Right atrium auricular region (tissue), 2 donors: ENCODE results near the gene DECR2. TPM values are rescaled to one million over a fixed set of nuclear protein-coding genes. Genes with fewer than 3 reads are reported as not detected.
A peak's percentile ranks its signal among the peaks of the same experiment; 100 is the strongest.
"Not testable (repeated sequence)": the region's sequence is repeated elsewhere in the genome, so short reads cannot be mapped to it uniquely, and the experiment has no call there.

Source experiments
- DNase-seq: peaks from one replicate; pipeline ENCODE4 v3.0.0-alpha.2; 2019; ENCODE audit warnings: low spot score
- H3K27ac ChIP-seq, 2 donors: fragments of 200-600 bp; sonication (generic); 1 replicate in 1 of 2; 2 replicates in 1 of 2; pipeline ENCODE4 v1.5.1; 2016 to 2019
- H3K27me3 ChIP-seq, 2 donors: fragments of 200-600 bp; sonication (generic); one replicate each; pipeline versions ENCODE4 v1.5.1 to v1.6.0; 2017 to 2019
- H3K36me3 ChIP-seq: fragments of 200-600 bp; sonication (generic); one replicate; pipeline ENCODE4 v1.5.1; 2016
- H3K4me1 ChIP-seq, 2 donors: fragments of 200-600 bp; sonication (generic); one replicate each; pipeline versions ENCODE4 v1.5.1 to v1.6.0; 2017 to 2019
- H3K4me3 ChIP-seq, 2 donors: fragments of 200-600 bp; sonication (generic); 1 replicate in 1 of 2; 2 replicates in 1 of 2; pipeline ENCODE4 v1.5.1; 2017 to 2019; ENCODE audit warnings: mild to moderate bottlenecking in 1 of 2, moderate library complexity in 1 of 2
- H3K9me3 ChIP-seq, 2 donors: fragments of 200-600 bp; sonication (generic); one replicate each; pipeline ENCODE4 v1.5.1; 2019
- CTCF ChIP-seq, 2 donors: fragments of 200-600 bp; sonication (generic); IDR thresholded peaks; one replicate each; pipeline ENCODE4 v1.5.1; 2019; ENCODE audit warnings: antibody characterized with exemption in 2 of 2
- total RNA-seq, 2 donors: library from RNA; depleted of rRNA; stranded (reverse); fragments of >200 nt; gene quantifications; one replicate each; pipeline ENCODE4 v1.1.0, GENCODE V29; 2016

Gene DECR2
- total RNA-seq, 2 donors from 2014 or later = 10.6 to 18.7 TPM

- no peak overlapping the region for H3K27ac ChIP-seq
- peaks cover 5% of the 10 kb centered on the region for H3K36me3 ChIP-seq
- no peaks in the 10 kb centered on the region for H3K9me3 ChIP-seq
- no peaks in the 10 kb centered on the region for H3K27me3 ChIP-seq
- DNase-seq = no peak
- no peak overlapping the region for H3K4me3 ChIP-seq
- H3K4me1 ChIP-seq = no peaks in the 10 kb centered on the region
- TF ChIP-seq CTCF (IDR thresholded peaks at IDR 0.05) = no peak
These were observed 10.0 kb downstream of the DECR2 start for GRCh38 chr16:411576-412265.

- DNase-seq = no peak
- Histone ChIP-seq H3K4me3 (no peak overlapping the region), H3K27ac (no peak overlapping the region), H3K4me1 (no peaks in the 10 kb centered on the region), H3K9me3 (no peaks in the 10 kb centered on the region), H3K36me3 (peaks cover 5% of the 10 kb centered on the region), H3K27me3 (no peaks in the 10 kb centered on the region)
- no peak for TF ChIP-seq CTCF (IDR thresholded peaks at IDR 0.05)
These were observed 12.9 kb downstream of the DECR2 start for GRCh38 chr16:414395-415169.

GRCh38 chr16:415170-415498, 13.4 kb downstream of the DECR2 start:
- H3K27me3 ChIP-seq, H3K4me1 ChIP-seq, H3K9me3 ChIP-seq, H3K27ac ChIP-seq, H3K36me3 ChIP-seq, H3K4me3 ChIP-seq, DNase-seq: not testable (repeated sequence)

GRCh38 chr16:422179-422578, 20.5 kb downstream of the DECR2 start:
- DNase-seq, H3K27ac ChIP-seq, H3K36me3 ChIP-seq, H3K27me3 ChIP-seq, H3K4me3 ChIP-seq, H3K9me3 ChIP-seq: not testable (repeated sequence)
- H3K4me1 ChIP-seq = peaks cover 0 to 29% of the 10 kb centered on the region in 2 donors

- Histone ChIP-seq H3K27ac (peak overlapping the region; percentile 95 to 96), H3K4me3 (peak overlapping the region; percentile 71 to 73), H3K9me3 (no peaks in the 10 kb centered on the region), H3K4me1 (peaks cover 0 to 39% of the 10 kb centered on the region in 2 donors), H3K36me3 (no peaks in the 10 kb centered on the region), H3K27me3 (no peaks in the 10 kb centered on the region)
- TF ChIP-seq CTCF (IDR thresholded peaks at IDR 0.05) = no peak
- peak; percentile 90 for DNase-seq
These were observed 22.4 kb downstream of the DECR2 start for GRCh38 chr16:424033-424622.

- TF ChIP-seq CTCF (IDR thresholded peaks at IDR 0.05) = no peak
- H3K36me3 ChIP-seq = no peaks in the 10 kb centered on the region
- peaks cover 0 to 39% of the 10 kb centered on the region in 2 donors for H3K4me1 ChIP-seq
- peak overlapping the region; percentile 71 to 73 for H3K4me3 ChIP-seq
- peak overlapping the region; percentile 95 to 96 for H3K27ac ChIP-seq
- no peaks in the 10 kb centered on the region for H3K9me3 ChIP-seq
- peak; percentile 66 for DNase-seq
- no peaks in the 10 kb centered on the region for H3K27me3 ChIP-seq
These were observed 23.0 kb downstream of the DECR2 start for GRCh38 chr16:424623-425081.
